HG03135 (cell line): ENCODE results near the gene INHBB.

Experiments
- ATAC-seq: cut with Tn5 transposase; IDR thresholded peaks from one replicate; pipeline ENCODE4 v1.9.1; 2021; ENCODE audit warnings: mild to moderate bottlenecking, moderate library complexity; ENCODE audit not compliant: unreplicated experiment

INHBB gene

DNA sequence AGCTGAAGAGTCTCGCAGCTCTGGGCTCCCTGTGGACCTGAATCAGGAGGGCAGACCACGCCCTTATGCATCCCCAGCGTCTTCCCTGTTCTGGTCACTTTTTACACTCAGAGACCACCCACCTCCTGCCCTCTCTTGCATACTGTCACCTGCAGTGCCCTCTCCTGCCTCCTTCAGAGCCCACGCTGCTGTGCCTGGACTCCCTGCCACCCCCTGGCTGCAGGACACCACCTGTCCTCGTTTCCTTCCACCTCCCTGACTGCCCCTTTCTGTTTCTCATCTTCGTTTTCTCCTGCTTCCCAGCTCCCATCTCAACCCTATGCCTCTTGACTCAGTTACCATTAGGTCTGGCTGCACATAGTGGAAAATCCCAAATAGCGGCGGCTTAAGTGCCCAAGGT lies 9.2 kb upstream of the INHBB start:
- no peak for ATAC-seq

DNA sequence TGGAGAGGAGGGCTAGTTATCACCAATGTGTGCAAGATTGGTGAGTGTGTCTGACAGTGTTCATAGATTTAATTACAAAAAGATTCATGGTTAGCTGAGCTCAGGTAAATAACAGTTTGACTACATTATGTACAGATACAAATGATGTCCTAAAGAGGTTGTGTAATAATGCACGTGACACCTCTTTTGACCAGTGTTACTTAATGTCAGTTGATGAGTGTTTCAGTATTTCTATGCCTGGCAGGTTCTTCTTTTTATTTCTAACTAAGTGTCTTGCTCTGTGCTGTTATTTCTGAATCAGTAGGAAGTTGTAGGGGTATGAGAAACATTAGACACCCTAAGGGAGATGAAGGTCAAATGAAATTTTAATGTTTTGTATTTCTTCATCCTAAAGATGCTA lies 7.9 kb upstream of the INHBB start:
- ATAC-seq, result no peak

DNA sequence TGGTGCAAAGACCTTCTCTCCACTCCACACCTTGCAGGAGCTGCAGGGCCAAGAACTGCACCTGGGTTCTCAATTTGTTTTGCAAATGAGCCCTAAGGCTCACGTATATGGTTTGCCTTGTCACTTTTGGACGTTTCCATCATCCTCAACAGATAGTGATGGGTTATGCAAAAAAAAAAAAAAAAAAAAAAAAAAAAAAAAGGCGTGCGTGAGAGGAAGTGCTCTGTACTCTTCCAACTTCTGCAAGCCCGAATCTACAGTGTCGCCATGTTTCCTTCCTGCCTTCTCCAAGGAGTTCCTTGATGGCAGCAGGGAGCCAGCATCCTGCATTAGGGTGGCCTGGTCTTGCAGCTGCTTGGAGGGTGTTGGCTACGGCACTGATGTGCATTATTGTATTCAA lies 4.0 kb upstream of the INHBB start:
- no peak for ATAC-seq

- ATAC-seq, result no peak
These were observed 3.5 kb upstream of the INHBB start for GRCh38 chr2:120342446-120342845.

GRCh38 chr2:120343100-120343432 lies 2.9 kb upstream of the INHBB start:
- ATAC-seq, result no peak

DNA sequence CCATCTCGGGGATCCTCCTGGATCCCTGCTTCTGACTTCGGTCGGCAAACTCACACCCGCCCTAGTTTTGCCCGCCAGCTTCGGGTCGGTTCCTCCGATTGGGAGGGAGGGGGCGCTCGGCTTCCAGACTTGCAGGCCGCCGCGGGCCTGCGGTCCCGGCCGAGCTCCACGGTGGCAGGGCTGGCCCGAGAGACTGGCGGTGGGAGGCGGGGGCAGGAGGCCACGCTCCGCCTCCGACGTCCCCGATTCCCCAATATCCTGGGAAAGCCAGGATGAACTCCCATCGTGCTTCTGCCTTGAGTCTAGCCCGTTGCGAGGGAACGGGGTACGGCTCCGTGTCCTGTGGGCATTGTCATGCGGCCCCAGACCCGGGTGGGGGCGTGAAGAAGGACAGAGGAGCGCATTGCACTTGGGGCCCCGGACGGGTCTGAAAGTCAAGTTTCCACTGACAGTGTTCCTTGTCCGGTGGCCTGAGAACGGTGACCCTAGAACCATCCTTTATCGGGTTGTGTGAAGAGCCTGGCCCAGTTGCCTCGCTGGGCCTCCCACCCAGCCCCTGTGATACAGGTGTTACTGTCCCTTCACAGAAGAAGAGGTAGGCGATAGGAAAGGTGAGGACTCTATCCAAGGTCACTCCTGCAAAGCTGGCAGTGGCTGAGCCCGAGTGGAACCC lies 2.4 kb upstream of the INHBB start:
- ATAC-seq, result no peak

DNA sequence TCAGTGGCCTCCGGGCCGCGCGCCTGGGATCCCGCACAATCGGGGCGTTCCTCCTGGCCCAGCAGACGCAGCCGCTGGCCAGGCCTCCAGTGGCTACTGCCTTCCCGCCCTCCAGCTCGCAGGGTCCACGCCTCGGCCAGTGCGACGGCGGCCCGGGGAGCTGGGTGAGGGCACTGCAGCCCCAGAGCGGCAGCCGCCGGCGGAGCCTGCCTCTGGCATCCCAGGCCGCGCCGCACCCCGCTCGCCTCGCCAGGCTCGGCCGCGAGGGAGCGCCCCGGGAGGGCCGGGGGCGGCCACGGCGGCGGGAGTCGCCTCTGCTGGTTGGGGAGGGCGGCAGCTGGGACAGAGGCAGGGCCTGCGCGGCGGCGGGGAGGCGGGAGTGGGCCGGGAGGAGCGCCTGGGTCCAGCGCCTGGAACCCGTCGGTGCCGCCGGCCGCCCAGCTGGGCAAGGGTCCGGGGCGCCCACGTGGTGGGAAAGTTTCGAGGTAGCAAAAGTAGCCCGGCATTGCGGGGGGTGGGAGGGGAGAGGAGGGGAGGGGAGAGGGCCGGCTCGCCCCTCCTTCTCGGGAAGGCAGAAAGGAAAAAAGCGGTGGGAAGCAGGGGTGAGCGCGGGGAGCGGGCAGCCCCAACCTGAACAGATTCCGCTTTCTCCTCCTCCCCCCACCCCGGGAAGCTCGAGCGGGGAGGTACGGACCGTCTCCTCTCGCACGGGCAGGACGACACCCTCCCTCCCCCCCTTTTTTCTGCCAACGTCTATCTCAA lies 1.5 kb upstream of the INHBB start:
- no peak for ATAC-seq

GRCh38 chr2:120344976-120345581 lies 857 bp upstream of the INHBB start:
- ATAC-seq, result no peak

DNA sequence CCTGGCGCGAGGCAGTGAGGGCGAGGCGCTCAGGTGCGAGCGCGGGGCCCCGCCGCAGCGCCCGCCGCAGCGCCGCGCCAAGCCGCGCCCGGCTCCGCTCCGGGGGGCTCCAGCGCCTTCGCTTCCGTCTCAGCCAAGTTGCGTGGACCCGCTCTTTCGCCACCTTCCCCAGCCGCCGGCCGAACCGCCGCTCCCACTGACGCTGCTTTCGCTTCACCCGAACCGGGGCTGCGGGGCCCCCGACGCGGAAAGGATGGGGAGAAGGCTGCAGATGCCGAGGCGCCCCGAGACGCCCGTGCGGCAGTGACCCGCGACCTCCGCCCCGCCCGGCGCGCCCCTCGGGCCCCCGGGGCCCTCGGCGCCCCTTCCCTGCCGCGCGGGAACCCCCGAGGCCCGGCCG lies 328 bp upstream of the INHBB start:
- ATAC-seq, result no peak

DNA sequence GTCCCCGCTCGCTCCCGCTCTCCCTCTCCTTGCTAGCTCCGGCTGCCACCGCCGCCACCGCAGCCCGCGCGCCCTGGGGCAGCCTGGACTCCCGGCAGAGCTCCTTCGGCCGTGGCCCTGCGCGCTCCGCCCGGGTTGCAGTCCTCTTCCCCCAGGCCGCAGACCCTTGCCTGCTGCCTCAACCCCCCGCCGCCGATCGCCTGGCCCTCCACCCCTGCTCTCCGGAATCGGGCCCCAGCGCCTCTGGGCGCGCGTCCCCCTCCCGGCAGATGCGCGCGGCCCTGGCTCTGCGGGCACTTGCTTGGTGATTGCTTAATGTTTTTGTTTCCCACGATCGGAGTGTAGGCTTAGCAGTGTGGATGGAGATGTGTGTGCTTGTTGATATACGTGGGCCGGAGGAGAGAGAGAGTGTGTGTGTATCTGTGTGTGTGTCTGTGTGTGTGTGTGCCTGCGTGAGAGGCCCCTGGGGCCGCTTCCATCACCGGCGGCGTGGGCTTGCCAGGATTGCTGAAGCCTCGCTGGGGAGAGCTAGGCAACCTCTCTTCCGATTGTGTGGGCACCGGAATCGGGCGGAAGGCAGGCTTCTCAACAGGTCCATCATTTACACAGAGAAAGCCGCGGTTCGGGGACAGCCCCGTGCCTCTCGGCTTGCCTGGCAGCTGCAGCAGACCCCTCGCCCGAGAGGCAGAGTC lies 877 bp downstream of the INHBB start:
- ATAC-seq, result no peak

DNA sequence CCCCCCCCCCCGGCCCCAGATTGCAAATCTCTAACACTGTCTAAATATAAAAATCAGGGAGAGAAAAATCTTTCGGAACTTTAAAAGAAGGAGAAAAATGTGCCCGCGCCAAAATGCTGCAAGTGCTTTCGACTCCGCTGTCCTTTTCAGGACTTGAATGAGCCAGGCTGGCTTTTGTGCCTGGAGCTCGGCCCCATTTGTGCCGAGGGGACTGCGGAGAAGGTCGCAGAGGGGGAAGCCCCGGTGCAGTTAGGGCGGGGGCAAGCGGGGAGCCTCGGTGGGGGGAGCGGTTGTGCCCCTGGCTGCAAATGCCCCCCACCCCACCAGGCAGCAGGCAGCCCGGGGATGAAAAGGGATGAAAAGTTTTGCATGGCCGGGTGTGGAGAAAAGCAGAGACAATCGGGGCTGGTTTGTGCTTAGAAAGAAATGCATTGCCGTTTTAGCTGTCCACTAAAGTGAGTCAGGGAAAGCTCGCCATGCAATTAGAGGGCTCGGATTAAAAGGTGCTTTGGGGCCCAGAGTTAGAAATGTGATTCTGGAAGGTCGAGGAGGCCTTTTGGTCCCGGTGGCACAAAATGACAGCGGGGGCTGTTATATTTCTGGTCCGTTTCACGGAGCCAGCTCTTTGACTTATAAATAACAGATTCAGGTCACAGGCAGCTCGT lies 1.6 kb downstream of the INHBB start:
- no peak for ATAC-seq

- ATAC-seq, result no peak
These were observed 2.3 kb downstream of the INHBB start for GRCh38 chr2:120348134-120348736.

DNA sequence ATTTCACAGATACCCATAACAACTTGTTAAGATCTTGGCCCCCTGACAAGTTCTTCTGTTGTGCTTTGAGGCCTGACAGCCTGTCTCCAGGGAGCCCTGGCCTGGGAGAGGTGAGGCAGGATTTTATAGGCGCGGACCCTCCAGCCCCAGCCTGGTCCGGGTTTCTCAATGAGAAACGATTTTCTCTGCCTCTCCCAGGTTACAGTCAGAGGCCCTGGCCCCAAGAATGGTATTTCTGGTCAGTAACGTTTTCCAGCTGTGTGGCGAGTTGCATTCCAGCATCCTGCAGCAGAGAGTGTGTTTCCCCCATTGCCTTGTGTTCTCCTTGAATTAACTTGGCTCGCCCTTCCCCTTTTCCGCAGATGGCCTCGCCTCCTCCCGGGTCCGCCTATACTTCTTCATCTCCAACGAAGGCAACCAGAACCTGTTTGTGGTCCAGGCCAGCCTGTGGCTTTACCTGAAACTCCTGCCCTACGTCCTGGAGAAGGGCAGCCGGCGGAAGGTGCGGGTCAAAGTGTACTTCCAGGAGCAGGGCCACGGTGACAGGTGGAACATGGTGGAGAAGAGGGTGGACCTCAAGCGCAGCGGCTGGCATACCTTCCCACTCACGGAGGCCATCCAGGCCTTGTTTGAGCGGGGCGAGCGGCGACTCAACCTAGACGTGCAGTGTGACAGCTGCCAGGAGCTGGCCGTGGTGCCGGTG lies 3.0 kb downstream of the INHBB start:
- ATAC-seq, result no peak

- no peak for ATAC-seq
These were observed 3.5 kb downstream of the INHBB start for GRCh38 chr2:120349440-120349921.

DNA sequence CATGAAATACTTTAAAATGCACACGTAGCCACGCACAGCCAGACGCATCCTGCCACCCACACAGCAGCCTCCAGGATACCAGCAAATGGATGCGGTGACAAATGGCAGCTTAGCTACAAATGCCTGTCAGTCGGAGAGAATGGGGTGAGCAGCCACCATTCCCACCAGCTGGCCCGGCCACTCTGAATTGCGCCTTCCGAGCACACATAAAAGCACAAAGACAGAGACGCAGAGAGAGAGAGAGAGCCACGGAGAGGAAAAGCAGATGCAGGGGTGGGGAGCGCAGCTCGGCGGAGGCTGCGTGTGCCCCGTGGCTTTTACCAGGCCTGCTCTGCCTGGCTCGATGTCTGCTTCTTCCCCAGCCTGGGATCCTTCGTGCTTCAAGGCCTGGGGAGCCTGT lies 4.1 kb downstream of the INHBB start:
- no peak for ATAC-seq

DNA sequence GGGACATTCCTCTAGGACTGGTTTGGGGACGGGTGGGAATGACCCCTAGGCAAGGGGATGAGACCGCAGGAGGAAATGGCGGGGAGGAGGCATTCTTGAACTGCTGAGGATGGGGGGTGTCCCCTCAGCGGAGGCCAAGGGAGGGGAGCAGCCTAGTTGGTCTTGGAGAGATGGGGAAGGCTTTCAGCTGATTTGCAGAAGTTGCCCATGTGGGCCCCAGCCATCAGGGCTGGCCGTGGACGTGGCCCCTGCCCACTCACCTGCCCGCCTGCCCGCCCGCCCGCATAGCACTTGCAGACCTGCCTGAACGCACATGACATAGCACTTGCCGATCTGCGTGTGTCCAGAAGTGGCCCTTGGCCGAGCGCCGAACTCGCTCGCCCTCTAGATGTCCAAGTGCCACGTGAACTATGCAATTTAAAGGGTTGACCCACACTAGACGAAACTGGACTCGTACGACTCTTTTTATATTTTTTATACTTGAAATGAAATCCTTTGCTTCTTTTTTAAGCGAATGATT lies 4.9 kb downstream of the INHBB start:
- ATAC-seq, result no peak

GRCh38 chr2:120352696-120353590 lies 7.0 kb downstream of the INHBB start:
- ATAC-seq, result no peak

- ATAC-seq, result no peak
These were observed 7.6 kb downstream of the INHBB start for GRCh38 chr2:120353591-120353898.

- no peak for ATAC-seq
These were observed 8.0 kb downstream of the INHBB start for GRCh38 chr2:120353931-120354330.
